Occipital lobe (tissue), 2 donors: ENCODE data around the gene KRTDAP. TPM values are rescaled to one million over a fixed set of nuclear protein-coding genes. Genes with fewer than 3 reads are reported as not detected.

Experiments used
- DNase-seq: peaks from one replicate; lab custom pipeline; 2025; lab: John Stamatoyannopoulos, UW
- total RNA-seq: library from RNA; depleted of rRNA; stranded (reverse); fragments of >200 nt; gene quantifications from one replicate; pipeline ENCODE4 v1.2.3, GENCODE V29; 2014

The KRTDAP gene
- total RNA-seq, 1 donor from 2014 or later = not detected

DNA sequence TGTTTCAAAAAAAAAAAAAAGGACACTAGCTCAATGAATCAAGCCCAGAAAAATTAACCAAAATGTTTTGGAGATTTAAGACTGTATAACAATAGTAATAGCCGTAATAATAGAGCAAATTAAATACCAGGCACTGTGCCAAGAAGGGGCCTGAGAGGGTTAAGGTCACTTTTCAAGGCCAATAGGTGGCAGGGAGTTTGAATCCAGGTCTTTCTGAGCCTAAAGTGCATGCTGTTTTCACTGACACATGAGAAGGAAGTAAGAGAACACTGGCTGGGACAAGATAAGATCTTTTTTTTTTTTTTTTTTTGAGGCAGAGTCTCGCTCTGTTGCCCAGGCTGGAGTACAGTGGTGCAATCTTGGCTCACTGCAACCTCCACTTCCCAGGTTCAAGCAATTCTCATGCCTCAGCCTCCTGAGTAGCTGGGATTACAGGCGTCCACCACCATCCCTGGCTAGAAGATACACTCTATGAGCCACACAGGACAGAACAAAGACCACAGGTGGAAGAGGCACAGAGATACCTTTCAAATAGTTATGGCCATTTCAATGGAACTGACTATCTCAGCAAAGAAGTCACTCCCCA is 34.6 kb downstream of the KRTDAP start:
- DNase-seq = no peak

DNA sequence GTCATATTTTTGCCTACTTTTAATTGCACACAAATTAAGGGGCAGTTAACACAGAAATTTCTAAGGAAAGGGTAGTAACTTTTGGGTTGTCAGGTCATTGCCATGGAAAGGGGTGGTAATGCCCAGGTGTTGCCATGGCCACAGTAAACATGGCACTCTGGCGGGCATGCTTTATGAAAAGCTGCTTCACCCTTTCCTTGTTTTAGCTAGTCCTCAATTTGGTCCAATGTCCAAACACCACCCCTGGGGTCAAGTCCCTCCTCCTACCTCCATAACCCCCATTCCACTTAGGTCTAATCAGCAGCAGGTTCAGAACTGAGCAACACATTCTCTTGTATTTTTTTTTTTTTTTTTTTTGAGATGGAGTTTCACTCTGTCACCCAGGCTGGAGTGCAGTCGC is 35.6 kb downstream of the KRTDAP start:
- DNase-seq = no peak

DNA sequence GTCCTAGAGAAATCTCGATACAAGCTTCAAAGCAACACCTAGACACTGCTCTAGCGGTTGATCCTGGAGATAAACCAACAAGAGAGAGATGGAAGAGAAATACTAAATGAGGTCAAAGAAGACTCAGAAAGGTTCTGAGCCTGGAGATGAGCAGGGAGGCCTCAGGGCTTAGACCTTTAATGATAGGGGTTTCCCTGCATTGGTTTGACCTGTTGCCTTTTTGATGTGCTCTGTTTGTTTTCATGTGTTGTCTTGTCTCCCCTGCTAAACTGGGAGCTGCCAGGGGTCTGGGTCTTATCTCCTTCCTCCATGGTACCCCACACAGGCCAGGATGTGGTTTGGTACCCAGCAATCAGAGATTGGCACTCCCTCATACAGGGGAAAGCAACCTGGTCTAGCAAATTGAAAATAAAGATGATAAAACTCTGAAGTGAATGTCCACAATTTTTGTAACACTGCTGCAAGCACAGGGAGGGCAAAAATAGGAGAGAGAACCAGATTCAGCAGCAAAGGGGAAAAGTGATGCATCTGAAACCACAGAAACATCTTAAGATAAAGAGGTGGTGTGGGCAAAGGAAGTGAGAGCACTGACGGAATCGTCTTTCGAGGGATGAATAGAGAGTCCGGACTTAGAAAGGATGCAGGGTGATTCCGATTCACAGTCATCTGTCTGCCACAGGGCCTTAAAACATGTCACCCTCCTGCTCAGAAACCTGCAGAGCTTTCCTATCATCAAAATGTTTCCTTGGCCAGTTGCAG is 38.7 kb downstream of the KRTDAP start:
- DNase-seq = no peak

DNA sequence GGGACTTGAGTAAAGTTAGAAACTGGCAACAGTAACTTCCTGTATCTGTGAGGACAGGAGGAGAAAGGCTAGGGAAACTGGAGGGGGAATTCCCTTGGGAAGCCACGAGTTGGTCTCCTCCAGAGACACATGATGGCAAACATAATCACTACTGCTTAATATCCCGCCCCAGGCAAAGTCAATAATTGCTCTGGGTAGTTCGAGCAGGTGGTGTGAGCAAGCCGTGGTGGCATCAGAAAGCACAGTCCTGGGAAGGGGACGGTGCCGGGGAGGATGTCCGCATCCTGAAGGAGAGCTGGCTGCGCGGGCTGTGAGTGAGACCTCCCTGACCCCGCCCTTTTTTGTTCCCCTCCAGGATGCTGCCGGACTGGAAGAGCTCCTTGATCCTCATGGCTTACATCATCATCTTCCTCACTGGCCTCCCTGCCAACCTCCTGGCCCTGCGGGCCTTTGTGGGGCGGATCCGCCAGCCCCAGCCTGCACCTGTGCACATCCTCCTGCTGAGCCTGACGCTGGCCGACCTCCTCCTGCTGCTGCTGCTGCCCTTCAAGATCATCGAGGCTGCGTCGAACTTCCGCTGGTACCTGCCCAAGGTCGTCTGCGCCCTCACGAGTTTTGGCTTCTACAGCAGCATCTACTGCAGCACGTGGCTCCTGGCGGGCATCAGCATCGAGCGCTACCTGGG is 40.8 kb downstream of the KRTDAP start:
- DNase-seq = no peak

DNA sequence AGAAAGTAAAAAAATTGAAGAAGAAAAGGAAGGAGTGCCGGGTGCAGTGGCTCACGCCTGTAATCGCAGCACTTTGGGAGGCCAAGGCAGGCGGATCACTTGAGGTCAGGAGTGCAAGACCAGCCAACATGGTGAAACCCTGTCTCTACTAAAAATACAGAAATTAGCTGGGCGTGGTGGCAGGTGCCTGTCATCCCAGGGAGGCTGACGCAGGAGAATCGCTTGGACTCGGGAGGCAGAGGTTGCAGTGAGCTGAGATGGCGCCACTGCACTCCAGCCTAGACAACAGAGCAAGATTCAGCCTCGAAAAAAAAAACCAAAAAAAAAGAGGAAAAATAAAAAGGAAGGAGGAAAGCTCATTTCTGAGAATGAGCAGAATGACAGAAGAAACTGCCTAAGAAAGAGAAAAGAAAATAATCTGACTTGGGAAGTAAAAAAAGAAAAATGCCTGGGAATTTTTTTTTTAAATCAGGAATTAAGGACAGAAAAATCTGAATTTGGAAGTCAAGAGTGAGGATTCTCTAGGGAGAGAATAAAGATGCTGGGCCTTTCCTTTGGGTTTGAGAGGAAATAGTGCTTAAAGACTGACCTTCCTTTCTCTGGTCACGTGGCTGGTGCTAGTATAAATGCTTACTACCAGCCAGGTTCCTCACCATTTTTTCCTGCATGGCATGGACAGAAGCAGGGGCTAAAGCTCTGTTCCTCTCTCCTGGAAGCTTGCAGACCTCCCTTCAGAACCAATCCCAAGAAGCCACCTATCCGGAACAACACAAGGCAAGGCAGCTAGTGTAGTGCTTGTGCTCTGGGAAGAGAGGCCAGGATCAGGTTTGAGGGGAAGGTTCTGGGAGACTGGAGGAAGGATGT is 42.4 kb downstream of the KRTDAP start, which contains the start of gene FFAR2:
FFAR2 (plus strand) TSS at position 652 of the 864 bp plus-strand sequence. CDS start 1,458 bp downstream, outside the sequence.
- DNase-seq = no peak

DNA sequence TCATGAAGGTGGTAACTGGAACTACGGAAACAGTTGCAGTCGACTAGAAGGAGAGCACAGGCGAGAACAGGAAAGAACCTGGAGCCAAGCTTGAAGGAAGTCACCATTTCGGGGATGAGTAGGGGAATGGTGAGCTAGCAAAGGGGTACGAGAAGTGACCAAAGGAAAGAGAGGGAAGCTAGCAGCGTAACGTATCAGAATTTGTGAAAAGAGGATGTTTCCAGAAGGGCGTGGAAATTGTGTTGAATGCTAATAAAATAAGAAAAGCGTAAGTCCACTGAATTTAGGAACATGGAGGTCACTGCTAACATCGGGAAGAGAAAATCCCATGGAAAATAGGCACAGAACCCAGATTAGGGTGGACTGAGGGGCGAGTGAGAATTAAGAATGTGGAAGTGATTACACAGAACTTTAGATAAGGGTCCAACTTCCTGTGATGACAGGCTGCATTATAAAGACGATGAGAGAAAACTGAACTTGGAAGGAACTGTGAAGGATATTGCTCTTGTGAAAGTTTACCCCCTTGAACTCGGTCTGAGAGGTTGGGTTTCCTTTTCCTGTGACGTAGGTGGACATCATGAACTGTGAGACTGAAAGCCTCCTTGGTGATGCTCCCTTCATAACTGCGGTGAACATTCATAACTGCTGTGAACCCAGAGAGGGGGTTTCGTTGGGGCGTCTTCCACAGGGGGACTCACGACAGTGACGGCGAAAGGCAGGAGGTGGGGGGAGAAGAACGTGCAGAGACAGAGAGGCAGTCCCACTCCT is 44.3 kb downstream of the KRTDAP start:
- DNase-seq = no peak

DNA sequence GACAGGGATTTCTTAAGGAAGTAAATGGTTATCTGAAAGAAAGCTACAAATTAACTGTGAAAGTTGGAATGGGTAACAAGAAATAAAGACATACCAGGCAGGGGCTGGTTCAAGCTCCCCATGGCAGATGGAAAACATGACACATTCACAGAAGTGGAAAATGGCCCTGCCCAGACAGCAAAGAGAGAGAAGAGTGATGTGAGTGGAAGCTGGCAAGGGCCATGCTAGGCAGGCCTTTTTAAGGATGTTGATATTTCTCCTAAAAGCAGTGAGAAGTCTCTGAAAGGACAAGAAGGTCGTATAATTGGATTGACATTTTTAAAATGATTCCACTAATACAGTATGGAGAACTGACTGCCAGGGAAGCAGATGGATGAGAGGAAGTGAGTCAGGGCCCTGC is 45.5 kb downstream of the KRTDAP start:
- DNase-seq = no peak

DNA sequence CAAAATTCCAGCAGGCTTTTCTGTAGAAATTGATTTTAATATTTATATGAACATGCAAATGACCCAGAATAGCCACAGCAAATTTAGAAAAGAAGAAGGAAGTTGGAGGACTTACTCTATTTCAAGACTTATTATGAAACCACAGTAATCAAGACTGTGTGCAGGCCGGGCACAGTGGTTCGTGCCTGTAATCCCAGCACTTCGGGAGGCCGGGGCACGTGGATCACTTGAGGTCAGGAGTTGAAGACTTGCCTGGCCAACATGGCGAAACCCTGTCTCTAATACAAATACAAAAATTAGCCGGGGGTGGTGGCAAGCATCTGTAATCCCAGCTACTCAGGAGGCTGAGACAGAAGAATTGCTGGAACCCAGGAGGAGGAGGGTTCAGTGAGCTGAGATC is 48.2 kb downstream of the KRTDAP start:
- no peak for DNase-seq

DNA sequence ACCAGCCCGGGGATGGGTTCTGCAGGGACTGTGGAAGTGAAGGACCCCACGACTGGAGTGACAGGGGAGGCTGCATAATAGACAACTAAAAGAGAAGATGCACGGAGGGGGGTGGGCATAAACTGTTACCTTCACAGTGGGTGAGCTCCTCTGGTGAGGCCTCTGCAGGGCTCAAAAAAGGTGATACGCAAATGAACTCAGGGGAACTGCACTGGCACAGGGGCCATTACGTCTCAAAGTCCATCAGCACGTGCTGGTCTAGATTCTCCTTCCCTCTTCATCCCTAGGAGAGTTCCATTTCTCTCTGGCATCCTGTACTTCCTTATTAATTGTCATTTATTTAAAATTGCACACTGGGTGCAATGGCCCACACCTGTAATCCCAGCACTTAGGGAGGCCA is 50.3 kb downstream of the KRTDAP start:
- no peak for DNase-seq

DNA sequence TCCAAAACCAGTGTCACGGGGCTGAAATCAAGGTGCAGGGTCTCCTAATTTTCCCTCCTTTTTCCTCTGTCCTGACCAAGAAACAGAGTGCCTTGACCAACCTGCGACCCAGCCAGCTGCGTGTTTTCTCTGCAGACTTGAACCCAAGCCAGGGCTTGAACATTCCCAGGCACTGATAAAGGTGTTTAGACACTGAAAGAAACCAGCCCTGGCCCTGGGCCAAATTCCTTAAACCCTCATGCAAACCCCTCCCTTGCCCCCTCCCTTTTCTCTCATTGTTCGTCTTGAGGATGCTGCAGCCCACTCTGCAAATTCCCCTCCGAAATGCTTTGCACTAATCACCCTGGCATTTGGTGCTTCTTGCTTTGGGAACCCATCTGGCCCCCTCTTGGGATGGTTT is 51.7 kb downstream of the KRTDAP start:
- DNase-seq = no peak

DNA sequence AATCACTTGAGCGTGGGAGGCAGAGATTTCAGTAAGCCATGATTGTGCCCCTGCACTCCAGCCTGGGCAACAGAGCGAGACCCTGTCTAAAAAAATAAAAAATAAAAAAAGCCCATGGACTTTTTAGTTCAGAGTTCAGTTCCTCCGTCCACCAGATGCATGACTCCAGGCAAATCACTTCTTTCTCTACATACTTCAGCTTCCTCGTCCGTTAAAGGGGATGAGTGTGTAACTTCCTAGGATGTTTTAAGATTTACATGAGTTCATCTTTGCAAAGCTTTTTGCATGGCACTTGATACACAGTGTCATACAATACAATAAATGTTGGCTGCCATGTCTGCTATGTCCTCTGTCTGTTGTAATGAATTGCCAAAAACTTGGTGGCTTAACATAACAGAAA is 52.2 kb downstream of the KRTDAP start:
- DNase-seq = no peak

DNA sequence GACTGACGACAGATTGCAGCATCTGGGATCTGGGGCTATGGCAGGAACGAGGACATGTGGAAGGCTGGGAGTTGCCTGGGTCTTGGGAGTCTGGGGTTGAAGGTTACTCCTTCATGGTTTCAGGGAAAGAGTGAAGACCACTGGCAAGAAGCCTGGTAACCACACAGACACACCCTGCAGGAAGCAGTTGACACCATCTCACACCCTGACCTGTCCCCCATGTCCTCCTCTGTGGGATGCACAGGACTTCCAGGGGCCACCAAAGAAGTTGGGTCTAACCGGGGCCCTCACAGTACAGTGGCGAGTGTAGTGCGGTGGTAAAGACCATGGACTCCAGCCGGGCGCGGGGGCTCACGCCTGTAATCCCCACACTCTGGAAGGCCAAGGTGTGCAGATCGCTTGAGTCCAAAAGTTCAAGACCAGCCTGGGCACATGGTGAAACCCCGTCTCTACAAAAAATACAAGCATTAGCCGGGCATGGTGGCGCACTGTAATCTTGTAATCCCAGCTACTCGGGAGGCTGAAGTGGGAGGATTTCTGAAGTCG is 52.8 kb downstream of the KRTDAP start:
- DNase-seq = no peak

Other genes starting within 250 kb of the KRTDAP start
- gene LSR, start 241.5 kb downstream of the KRTDAP start, total RNA-seq = 3.1 TPM
- 36.0 TPM for gene USF2, start 221.5 kb downstream of the KRTDAP start, total RNA-seq
- gene HAMP, start 207.9 kb downstream of the KRTDAP start, total RNA-seq = not detected
- gene MAG, start 198.3 kb downstream of the KRTDAP start, total RNA-seq = 0.47 TPM
- not detected for gene CD22, start 161.3 kb downstream of the KRTDAP start, total RNA-seq
- not detected for gene FFAR1, start 142.6 kb downstream of the KRTDAP start, total RNA-seq
- gene FFAR3, start 132.0 kb downstream of the KRTDAP start, total RNA-seq = not detected
- not detected for gene GPR42, start 119.4 kb downstream of the KRTDAP start, total RNA-seq
- 0.16 TPM for gene FFAR2, start 42.2 kb downstream of the KRTDAP start, total RNA-seq
- gene DMKN, start 23.2 kb upstream of the KRTDAP start, total RNA-seq = 0.94 TPM
- not detected for gene SBSN, start 37.8 kb upstream of the KRTDAP start, total RNA-seq
- not detected for gene GAPDHS, start 43.0 kb upstream of the KRTDAP start, total RNA-seq
- 37.4 TPM for gene TMEM147, start 55.2 kb upstream of the KRTDAP start, total RNA-seq
- gene ATP4A, start 73.2 kb upstream of the KRTDAP start, total RNA-seq = not detected
- not detected for gene PMIS2, start 95.7 kb upstream of the KRTDAP start, total RNA-seq
- gene HAUS5, start 122.3 kb upstream of the KRTDAP start, total RNA-seq = 6.4 TPM
- 16.7 TPM for gene RBM42, start 138.6 kb upstream of the KRTDAP start, total RNA-seq
- gene ETV2, start 151.3 kb upstream of the KRTDAP start, total RNA-seq = 1.1 TPM
- 119 TPM for gene COX6B1, start 157.9 kb upstream of the KRTDAP start, total RNA-seq
- gene UPK1A, start 176.1 kb upstream of the KRTDAP start, total RNA-seq = not detected
- gene ZBTB32, start 214.1 kb upstream of the KRTDAP start, total RNA-seq = not detected
- 3.0 TPM for gene KMT2B, start 227.5 kb upstream of the KRTDAP start, total RNA-seq